K562 (cell line): ENCODE results near the gene QSOX2. TPM values are rescaled to one million over a fixed set of nuclear protein-coding genes. Genes with fewer than 3 reads are reported as not detected.

Source experiments
- ATAC-seq: fragments of 200-7000 bp; cut with Tn5 transposase; 3 replicates; pipeline ENCODE4 v1.9.1; 2020; ENCODE audit warnings: moderate library complexity
- BruUV-seq: library from RNA; stranded (reverse); fragments of 400-500 nt; replicated peaks from 2 replicates; lab custom pipeline; 2021; lab: Mats Ljungman, UMichigan
- CTCF ChIA-PET: fragments of 300-600 bp; formaldehyde crosslinking; extraction: SDS; loops from one replicate; lab custom pipeline; 2021; ENCODE audit warnings: low intra/inter-chr PET ratio; lab: Yijun Ruan, JAX
- POLR2A ChIA-PET: fragments of 300-600, 350-650 bp; sonication (Branson Sonifier 250); formaldehyde crosslinking; extraction: SDS; loops from one replicate; lab custom pipeline; 2021; ENCODE audit warnings: antibody characterized with exemption, inconsistent platforms; lab: Yijun Ruan, JAX
- DNase-seq, 4 experiments: peaks; one replicate each; pipeline versions ENCODE4 v3.0.0 to v3.0.0-alpha.2; 2011 to 2018; ENCODE audit warnings: low spot score in 3 of 4, mixed read lengths in 3 of 4; ENCODE audit errors: extremely low read depth in 1 of 4
- FAIRE-seq: peaks from 2 replicates; lab custom pipeline; 2011; peaks lifted over from hg19 to GRCh38; lab: Jason Lieb, UNC
- H2AFZ ChIP-seq: 2 replicates; pipeline ENCODE4 v1.6.0; 2011; ENCODE audit warnings: low read depth, low read length, control low read depth, inconsistent platforms
- H3K27ac ChIP-seq: fragments of 200-600 bp; 3 replicates; pipeline ENCODE4 v1.8.0; 2011; ENCODE audit warnings: low read depth, mild to moderate bottlenecking, control low read depth, inconsistent platforms, low read length, moderate library complexity, mixed read lengths; ENCODE audit errors: extremely low read depth
- H3K27me3 ChIP-seq, 2 experiments: fragments of 300-600 bp in 1 of 2; 2 replicates in 1 of 2; 3 replicates in 1 of 2; pipeline versions ENCODE4 v1.6.0 to v1.8.0; 2011; ENCODE audit warnings: inconsistent platforms in 2 of 2, low read length in 2 of 2, mild to moderate bottlenecking in 1 of 2, mixed read lengths in 1 of 2, moderate library complexity in 1 of 2; ENCODE audit not compliant: control insufficient read depth in 2 of 2, insufficient read depth in 2 of 2
- H3K36me3 ChIP-seq: fragments of 300-600 bp; 3 replicates; pipeline ENCODE4 v1.8.0; 2011; ENCODE audit warnings: mild to moderate bottlenecking, low read length, inconsistent platforms; ENCODE audit not compliant: control insufficient read depth, insufficient read depth
- H3K4me1 ChIP-seq, 2 experiments: fragments of 200-600 bp in 1 of 2; replicated peaks in 1 of 2; 2 replicates in 1 of 2; 3 replicates in 1 of 2; pipeline versions ENCODE4 v1.5.1 to v1.8.0; 2011; ENCODE audit warnings: inconsistent platforms in 2 of 2, low read length in 2 of 2, mild to moderate bottlenecking in 1 of 2, mixed read lengths in 1 of 2, moderate library complexity in 1 of 2; ENCODE audit not compliant: control insufficient read depth in 2 of 2, insufficient read depth in 2 of 2
- H3K4me2 ChIP-seq: 2 replicates; pipeline ENCODE4 v1.6.1; 2011; ENCODE audit warnings: low read length, control low read depth, inconsistent platforms, mixed read lengths; ENCODE audit not compliant: insufficient read depth
- H3K4me3 ChIP-seq: fragments of 200-600 bp; sonication (generic), shearing (Covaris generic); 2 replicates; pipeline ENCODE4 v1.5.1; 2016; ENCODE audit warnings: control low read depth, inconsistent platforms
- H3K79me2 ChIP-seq: fragments of 200-600 bp; 3 replicates; pipeline ENCODE4 v1.8.0; 2011; ENCODE audit warnings: low read length, inconsistent platforms; ENCODE audit not compliant: control insufficient read depth, insufficient read depth
- H3K9ac ChIP-seq, 2 experiments: 2 replicates each; pipeline versions ENCODE4 v1.6.0 to v1.6.1; 2011; ENCODE audit warnings: low read depth in 2 of 2, low read length in 2 of 2, control low read depth in 1 of 2, inconsistent platforms in 1 of 2, mild to moderate bottlenecking in 1 of 2, mixed read lengths in 1 of 2; ENCODE audit not compliant: insufficient read depth in 1 of 2
- H3K9me1 ChIP-seq: one replicate; pipeline ENCODE4 v1.6.0; 2011; ENCODE audit warnings: inconsistent platforms, mild to moderate bottlenecking, low read length, moderate library complexity; ENCODE audit not compliant: control insufficient read depth, insufficient read depth
- H3K9me3 ChIP-seq: replicated peaks from 2 replicates; pipeline ENCODE4 v1.5.1; 2011; ENCODE audit warnings: low read depth, low read length, inconsistent platforms; ENCODE audit not compliant: control insufficient read depth, insufficient read depth
- H4K20me1 ChIP-seq: replicated peaks from 2 replicates; pipeline ENCODE4 v1.6.1; 2011; ENCODE audit warnings: low read length, inconsistent platforms, mixed read lengths; ENCODE audit not compliant: control insufficient read depth, insufficient read depth
- HNRNPL ChIP-seq: fragments of 200-400 bp; formaldehyde crosslinking; IDR thresholded peaks from 2 replicates; pipeline ENCODE4 v1.6.1; 2017; ENCODE audit warnings: low read depth, mild to moderate bottlenecking, low read length
- ZNF174 ChIP-seq: fragments of 250-450 bp; sonication (Bioruptor Pico); IDR thresholded peaks from 2 replicates; pipeline ENCODE4 v1.4.0; 2020; ENCODE audit warnings: mild to moderate bottlenecking
- ZSCAN32 ChIP-seq: fragments of 450-650 bp; formaldehyde crosslinking; IDR thresholded peaks from 2 replicates; pipeline ENCODE4 v1.4.0; 2020; ENCODE audit warnings: mild to moderate bottlenecking, moderate library complexity
- WGBS: fragments of 100-300 bp; shearing (Covaris generic); methylation state at CpG from one replicate; pipeline ENCODE4 v1.1.6; 2016; ENCODE audit warnings: low coverage, mixed read lengths; ENCODE audit not compliant: insufficient coverage; ENCODE audit errors: missing lambda C conversion rate; 5-methylcytosine and 5-hydroxymethylcytosine counted together
- in situ Hi-C: fragments of 300-500 bp; cut with MboI; formaldehyde crosslinking; loops from 4 replicates; pipeline ENCODE4 v1.15.0; 2018; ENCODE audit warnings: inconsistent platforms, mixed read lengths
- intact Hi-C: fragments of 100-400 bp; cut with micrococcal nuclease; formaldehyde crosslinking; loops from 2 replicates; pipeline ENCODE4 v1.14.2; 2022
- polyA plus RNA-seq, 8 experiments: library from polyadenylated mRNA; depleted of rRNA in 4 of 8; stranded (reverse) in 5 of 8; unstranded in 3 of 8; fragments of >200 nt; fragmentation: Nextera tagmentation in 2 of 8; fragmentation: Illumina TruSeq in 1 of 8; extraction: Ambion mirVana in 2 of 8; extraction: Trizol in 1 of 8; gene quantifications; 2 replicates each; pipeline versions ENCODE4 v1.2.1 to v1.2.3, GENCODE V29; 2011 to 2014; ENCODE audit warnings: inconsistent platforms in 1 of 8, missing spikeins in 1 of 8
- total RNA-seq, 7 experiments: library from RNA; depleted of rRNA in 6 of 7; stranded (reverse); fragments of >200 nt in 6 of 7; fragmentation: Illumina TruSeq in 2 of 7; extraction: Trizol in 2 of 7; gene quantifications; 2 replicates each; pipeline versions ENCODE4 v1.2.1 to v1.2.3, GENCODE V29; 2011 to 2021; ENCODE audit warnings: low replicate concordance in 1 of 7
- TF ChIP-seq, protein P1 (sequence below): fragments of 250-450 bp; sonication (Bioruptor Pico); IDR thresholded peaks from 2 replicates; pipeline ENCODE4 v1.8.0; 2022; ENCODE audit warnings: inconsistent platforms

QSOX2 gene
- total and polyA plus RNA-seq, 9 of the 15 experiments (the other 6 are each of a cell fraction or from before 2014, with no cell fraction given), result 0.51 to 23.7 (median 12.7) TPM

DNA sequence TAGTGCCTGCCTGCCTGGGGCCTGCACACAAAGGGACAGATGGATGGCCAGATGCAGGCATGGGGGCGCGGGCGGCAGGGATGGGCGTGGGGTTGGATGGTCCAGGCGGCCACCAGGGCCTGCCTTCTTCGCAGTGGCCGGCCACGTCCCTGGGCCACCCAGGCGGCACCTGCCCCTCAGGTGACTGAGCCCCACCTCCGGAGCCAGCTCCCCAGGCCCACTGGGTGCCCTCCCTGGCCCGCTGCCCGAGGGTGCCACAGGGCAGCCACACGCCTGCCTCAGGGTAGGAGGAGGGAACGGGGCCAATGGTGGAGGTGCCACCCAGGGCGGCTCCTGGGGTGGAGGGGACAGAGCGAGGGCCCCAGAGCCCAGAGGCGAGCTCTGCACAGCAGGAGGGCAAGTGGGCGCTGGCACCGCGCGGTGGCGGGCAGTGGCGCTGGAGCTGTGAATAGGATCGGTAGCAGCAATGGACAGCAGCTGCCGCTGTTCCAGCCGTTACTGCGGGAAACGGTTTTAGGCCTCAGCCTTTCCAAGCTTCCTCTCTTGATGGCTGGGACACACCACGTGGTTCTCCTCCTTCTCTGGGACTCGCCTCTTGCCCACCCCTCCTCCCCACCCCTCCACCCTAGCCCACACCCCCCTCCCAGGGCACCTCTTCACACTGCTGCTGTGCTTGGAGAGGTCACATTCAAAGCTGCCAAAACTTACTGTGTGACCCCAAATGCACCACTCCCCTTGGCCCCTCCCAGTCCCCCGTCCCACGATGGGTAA, 59.8 kb downstream of the QSOX2 start:
- BruUV-seq, result no TSS peak
- Histone ChIP-seq H2AFZ (no peak overlapping the region), H3K4me1 (peaks cover 10 to 45% of the 10 kb centered on the region in 2 experiments; a peak in 4 of 5 replicates), H3K9ac (no peak overlapping the region; a peak in 1 of 4 replicates), H3K9me3 (no peaks in the 10 kb centered on the region), H3K27ac (no peak overlapping the region), H4K20me1 (peaks cover 4% of the 10 kb centered on the region; the same call in 1 of the 2 replicates), H3K4me2 (no peak overlapping the region), H3K9me1 (no peaks in the 10 kb centered on the region), H3K36me3 (no peaks in the 10 kb centered on the region), H3K27me3 (peaks cover 20 to 59% of the 10 kb centered on the region in 2 experiments; a peak in 4 of 5 replicates)
- ATAC-seq (no peak), DNase-seq (no peak), FAIRE-seq (no peak)
- POLR2A ChIA-PET, result interaction anchor here (2.7 kb wide), 1 partner anchor 10 kb away, joined by 10 read pairs; no protein-coding TSS in a partner anchor
- CTCF ChIA-PET, result no interaction called here
- intact Hi-C loops (no loop called here), in situ Hi-C loops (no loop called here)
- WGBS, result 25% methylated on average over 21 of the region's 32 CpGs
- TF ChIP-seq ZNF174 (CRISPR knock-in tag) (no peak), ZSCAN32 (CRISPR knock-in tag) (no peak), HNRNPL (peak; percentile 66; the same call in 1 of the 2 replicates)
- TF ChIP-seq, protein P1, sequence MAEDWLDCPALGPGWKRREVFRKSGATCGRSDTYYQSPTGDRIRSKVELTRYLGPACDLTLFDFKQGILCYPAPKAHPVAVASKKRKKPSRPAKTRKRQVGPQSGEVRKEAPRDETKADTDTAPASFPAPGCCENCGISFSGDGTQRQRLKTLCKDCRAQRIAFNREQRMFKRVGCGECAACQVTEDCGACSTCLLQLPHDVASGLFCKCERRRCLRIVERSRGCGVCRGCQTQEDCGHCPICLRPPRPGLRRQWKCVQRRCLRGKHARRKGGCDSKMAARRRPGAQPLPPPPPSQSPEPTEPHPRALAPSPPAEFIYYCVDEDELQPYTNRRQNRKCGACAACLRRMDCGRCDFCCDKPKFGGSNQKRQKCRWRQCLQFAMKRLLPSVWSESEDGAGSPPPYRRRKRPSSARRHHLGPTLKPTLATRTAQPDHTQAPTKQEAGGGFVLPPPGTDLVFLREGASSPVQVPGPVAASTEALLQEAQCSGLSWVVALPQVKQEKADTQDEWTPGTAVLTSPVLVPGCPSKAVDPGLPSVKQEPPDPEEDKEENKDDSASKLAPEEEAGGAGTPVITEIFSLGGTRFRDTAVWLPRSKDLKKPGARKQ (CRISPR knock-in tag), result no peak
- TF ChIP-seq, all 486 proteins: peak for 1
- no peak overlapping the region for H3K4me3 ChIP-seq
- H3K79me2 ChIP-seq, result no peaks in the 10 kb centered on the region
